Measurements from ENCODE around the gene SLIT3. TPM values are rescaled to one million over a fixed set of nuclear protein-coding genes. Genes with fewer than 3 reads are reported as not detected.

SLIT3 gene
- total and polyA plus RNA-seq, 8 donors, result 1.2 to 24.5 (median 8.6) TPM

DNA sequence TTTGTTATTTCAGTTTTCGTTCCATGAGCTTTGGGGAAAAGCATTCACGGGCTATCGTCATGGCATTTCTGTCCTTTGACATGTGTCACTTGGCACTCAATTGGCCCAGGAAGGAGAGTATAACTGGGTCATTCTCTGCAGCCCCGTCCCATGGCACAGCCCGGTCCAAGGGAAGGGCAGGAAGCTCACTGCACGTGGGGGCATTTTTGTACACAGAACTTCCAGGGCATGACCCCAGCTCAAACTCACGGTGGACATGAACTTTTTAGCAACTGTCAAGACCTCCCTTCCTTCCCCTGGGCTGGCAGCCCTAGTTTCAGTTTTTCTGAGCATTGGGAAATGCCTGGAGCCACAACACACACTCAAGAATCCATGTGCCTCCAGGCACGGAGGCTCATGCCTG is 560.1 kb downstream of the SLIT3 start:
- Histone ChIP-seq H3K9me3 (peaks cover 0 to 8% (median 0%) of the 10 kb centered on the region in 4 donors), H3K27me3 (no peaks in the 10 kb centered on the region), H3K4me1 (peaks cover 0 to 5% (median 0%) of the 10 kb centered on the region in 4 donors), H3K4me3 (no peak overlapping the region), H3K36me3 (peaks cover 0 to 12% (median 0%) of the 10 kb centered on the region in 4 donors), H3K27ac (no peak overlapping the region)
- intact Hi-C loops (cut with DNase I; ENCODE audit: low total_unique reads), result no loop called here
- WGBS, 5 donors, result 58 to 78% (median 71%) methylated on average over 8 of the region's 8 CpGs
- DNase-seq, result peak in 1 of 2 donors; percentile 17
- no peak for TF ChIP-seq POLR2AphosphoS5 (IDR thresholded peaks at IDR 0.05)
- TF ChIP-seq POLR2A (IDR thresholded peaks at IDR 0.05), result no peak
- TF ChIP-seq, protein P1, sequence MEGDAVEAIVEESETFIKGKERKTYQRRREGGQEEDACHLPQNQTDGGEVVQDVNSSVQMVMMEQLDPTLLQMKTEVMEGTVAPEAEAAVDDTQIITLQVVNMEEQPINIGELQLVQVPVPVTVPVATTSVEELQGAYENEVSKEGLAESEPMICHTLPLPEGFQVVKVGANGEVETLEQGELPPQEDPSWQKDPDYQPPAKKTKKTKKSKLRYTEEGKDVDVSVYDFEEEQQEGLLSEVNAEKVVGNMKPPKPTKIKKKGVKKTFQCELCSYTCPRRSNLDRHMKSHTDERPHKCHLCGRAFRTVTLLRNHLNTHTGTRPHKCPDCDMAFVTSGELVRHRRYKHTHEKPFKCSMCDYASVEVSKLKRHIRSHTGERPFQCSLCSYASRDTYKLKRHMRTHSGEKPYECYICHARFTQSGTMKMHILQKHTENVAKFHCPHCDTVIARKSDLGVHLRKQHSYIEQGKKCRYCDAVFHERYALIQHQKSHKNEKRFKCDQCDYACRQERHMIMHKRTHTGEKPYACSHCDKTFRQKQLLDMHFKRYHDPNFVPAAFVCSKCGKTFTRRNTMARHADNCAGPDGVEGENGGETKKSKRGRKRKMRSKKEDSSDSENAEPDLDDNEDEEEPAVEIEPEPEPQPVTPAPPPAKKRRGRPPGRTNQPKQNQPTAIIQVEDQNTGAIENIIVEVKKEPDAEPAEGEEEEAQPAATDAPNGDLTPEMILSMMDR (IDR thresholded peaks at IDR 0.05), result no peak
- no peak for TF ChIP-seq EP300 (IDR thresholded peaks at IDR 0.05)

DNA sequence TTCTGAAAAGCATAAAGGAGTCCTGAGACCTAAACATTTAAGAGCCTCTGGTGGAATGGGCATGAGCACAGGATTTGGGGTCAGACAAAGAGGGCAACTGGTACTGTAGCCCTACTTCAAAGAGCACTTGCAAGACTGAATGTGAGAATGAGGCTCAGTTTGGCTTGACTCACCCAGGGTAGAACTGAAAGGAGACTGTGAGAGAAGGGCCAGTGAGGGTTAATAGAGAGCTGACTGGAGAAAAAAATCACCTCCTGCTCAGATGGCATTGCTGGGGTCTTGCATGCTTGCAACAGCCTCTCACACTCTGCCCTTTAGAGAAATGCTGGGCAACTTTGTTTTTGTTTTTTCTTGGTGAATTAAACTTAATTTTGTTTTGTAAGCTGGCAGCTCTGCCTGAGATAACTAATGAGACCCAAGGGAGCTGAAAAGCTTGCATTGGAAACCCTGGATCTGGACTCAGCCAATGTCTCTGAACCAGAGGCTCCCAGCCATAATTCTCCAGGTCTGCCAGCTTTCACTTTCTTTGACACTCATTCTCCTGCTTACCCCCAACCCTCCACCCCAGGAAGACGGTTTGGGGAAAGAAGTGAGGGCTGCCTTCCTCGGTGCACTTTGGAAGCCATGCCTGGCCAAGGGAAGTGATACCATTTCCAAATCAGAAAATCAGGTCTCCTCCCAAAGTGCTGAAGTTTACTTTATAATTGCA is 560.7 kb downstream of the SLIT3 start:
- 60 to 70% (median 67%) methylated on average over 2 of the region's 2 CpGs for WGBS, 5 donors
- peak in 1 of 2 donors; percentile 10 for DNase-seq
- no peak overlapping the region for H3K4me3 ChIP-seq
- TF ChIP-seq, protein P1 (IDR thresholded peaks at IDR 0.05), result no peak
- intact Hi-C loops (cut with DNase I; ENCODE audit: low total_unique reads), result no loop called here
- no peak overlapping the region for H3K27ac ChIP-seq
- H3K36me3 ChIP-seq, result peaks cover 0 to 8% (median 0%) of the 10 kb centered on the region in 4 donors
- H3K9me3 ChIP-seq, result peaks cover 0 to 8% (median 0%) of the 10 kb centered on the region in 4 donors
- H3K27me3 ChIP-seq, result no peaks in the 10 kb centered on the region
- H3K4me1 ChIP-seq, result peaks cover 0 to 5% (median 0%) of the 10 kb centered on the region in 4 donors

DNA sequence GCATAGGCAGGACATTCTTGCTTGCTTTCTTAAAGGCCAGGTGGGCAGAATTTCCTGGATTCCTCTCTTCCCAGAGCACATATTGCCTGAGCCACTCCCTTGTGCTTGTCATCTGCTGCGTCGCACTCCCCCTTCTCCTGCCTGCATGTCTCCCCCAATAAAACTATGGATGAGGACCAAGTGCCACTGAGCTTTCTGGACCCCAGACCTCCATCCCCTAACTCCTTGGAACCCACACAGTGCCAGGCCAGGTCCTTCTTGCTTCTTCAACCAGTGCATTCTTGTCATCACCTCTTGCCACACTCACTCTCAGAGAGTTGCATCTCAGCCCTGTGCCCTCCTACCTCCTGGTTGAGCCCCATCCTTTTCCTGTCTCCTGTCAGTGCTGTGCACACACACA is 563.9 kb downstream of the SLIT3 start:
- WGBS, 5 donors, result 93 to 97% (median 96%) methylated on average over 2 of the region's 2 CpGs
- intact Hi-C loops (cut with DNase I; ENCODE audit: low total_unique reads), result no loop called here
- Histone ChIP-seq H3K4me1 (peaks cover 0 to 5% (median 0%) of the 10 kb centered on the region in 4 donors), H3K27me3 (no peaks in the 10 kb centered on the region), H3K4me3 (no peak overlapping the region), H3K9me3 (no peaks in the 10 kb centered on the region), H3K36me3 (no peaks in the 10 kb centered on the region), H3K27ac (no peak overlapping the region)
- TF ChIP-seq POLR2A (IDR thresholded peaks at IDR 0.05) (no peak), EP300 (IDR thresholded peaks at IDR 0.05) (no peak), POLR2AphosphoS5 (IDR thresholded peaks at IDR 0.05) (no peak)
- TF ChIP-seq, protein P1 (IDR thresholded peaks at IDR 0.05), result no peak
- DNase-seq, result no peak

DNA sequence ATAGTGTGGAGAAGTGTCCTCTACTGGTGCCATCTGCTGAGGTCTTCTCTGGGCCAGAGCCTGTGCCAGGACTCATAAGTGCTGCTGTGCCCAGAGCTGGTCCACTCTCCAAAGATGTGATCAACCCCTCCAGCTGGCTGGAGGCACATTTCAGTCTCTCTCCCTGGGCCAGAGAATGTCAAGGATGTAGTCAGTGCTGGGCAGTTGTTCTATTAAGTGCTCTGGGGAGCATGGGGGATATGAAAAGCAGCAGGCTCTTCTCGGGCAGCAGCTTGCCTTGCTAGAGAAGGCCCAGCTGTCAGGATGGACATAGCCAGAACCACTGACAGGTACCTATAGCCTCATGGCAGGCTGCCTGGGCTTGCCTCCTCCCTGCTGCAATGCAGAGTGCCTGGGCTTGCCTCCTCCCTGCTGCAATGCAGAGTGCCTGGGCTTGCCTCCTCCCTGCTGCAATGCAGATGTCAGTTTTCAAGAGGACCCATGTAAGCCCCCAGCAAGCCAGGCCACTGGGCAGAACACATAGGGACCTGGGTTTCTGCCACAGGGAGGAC is 564.6 kb downstream of the SLIT3 start:
- H3K36me3 ChIP-seq, result no peaks in the 10 kb centered on the region
- no peaks in the 10 kb centered on the region for H3K9me3 ChIP-seq
- no peak overlapping the region for H3K4me3 ChIP-seq
- no peak overlapping the region for H3K27ac ChIP-seq
- intact Hi-C loops (cut with DNase I; ENCODE audit: low total_unique reads), result no loop called here
- WGBS, 5 donors, result 67 to 80% (median 75%) methylated on average over 1 of the region's 1 CpG; no CpG with 5 or more reads in 1 of the 5 donors
- DNase-seq, result peak in 1 of 2 donors; percentile 48
- no peak for TF ChIP-seq POLR2A (IDR thresholded peaks at IDR 0.05)
- no peak for TF ChIP-seq POLR2AphosphoS5 (IDR thresholded peaks at IDR 0.05)
- TF ChIP-seq, protein P1 (IDR thresholded peaks at IDR 0.05), result no peak
- no peak for TF ChIP-seq EP300 (IDR thresholded peaks at IDR 0.05)
- peaks cover 0 to 5% (median 0%) of the 10 kb centered on the region in 4 donors for H3K4me1 ChIP-seq
- no peaks in the 10 kb centered on the region for H3K27me3 ChIP-seq

All from stomach (tissue), 9 donors.